Vagina (tissue), 2 donors: ENCODE measurements around the gene CCDC154.

Source experiments
- CTCF ChIP-seq, 3 experiments: fragments of 450-650 bp in 2 of 3; fragments of 200-600 bp in 1 of 3; sonication (generic) in 1 of 3; IDR thresholded peaks; one replicate each; pipeline ENCODE4 v1.5.1; 2017 to 2019; ENCODE audit warnings: antibody characterized with exemption in 3 of 3, mild to moderate bottlenecking in 2 of 3, moderate library complexity in 2 of 3
- POLR2A ChIP-seq, 2 donors: fragments of 450-650 bp; IDR thresholded peaks; one replicate each; pipeline ENCODE4 v1.6.1; 2017; ENCODE audit warnings: antibody characterized with exemption in 2 of 2, mild to moderate bottlenecking in 2 of 2, moderate library complexity in 2 of 2
- POLR2AphosphoS5 ChIP-seq, 2 donors: sonication (generic); formaldehyde crosslinking; IDR thresholded peaks; one replicate each; pipeline ENCODE4 v1.9.0; 2017; ENCODE audit warnings: antibody characterized with exemption in 2 of 2, mild to moderate bottlenecking in 2 of 2, low read depth in 1 of 2; ENCODE audit not compliant: insufficient read depth in 1 of 2

- TF ChIP-seq POLR2A (IDR thresholded peaks at IDR 0.05) (no peak), CTCF (IDR thresholded peaks at IDR 0.05) (no peak), POLR2AphosphoS5 (IDR thresholded peaks at IDR 0.05; ENCODE audit: insufficient read depth in 1 of 2, low read depth in 1 of 2) (no peak)
Observed at GRCh38 chr16:1448536-1449116, 4.3 kb upstream of the CCDC154 start.
